CD4-positive, alpha-beta T cell treated with Interleukin-4 for 4 hours (primary cell): ENCODE measurements around the gene GNAQ.
"Not testable (repeated sequence)": the region's sequence is repeated elsewhere in the genome, so short reads cannot be mapped to it uniquely, and the experiment has no call there.

Source experiments
- DNase-seq: peaks from one replicate; pipeline ENCODE4 v3.0.0-alpha.2; 2020

Gene GNAQ

GRCh38 chr9:77871483-77871882, 160.1 kb downstream of the GNAQ start:
- no peak for DNase-seq

GRCh38 chr9:77866878-77867277, 164.7 kb downstream of the GNAQ start:
- DNase-seq = no peak

- DNase-seq = no peak
These were observed 166.1 kb downstream of the GNAQ start for GRCh38 chr9:77865385-77866047.

- peak; percentile 10 for DNase-seq
These were observed 167.3 kb downstream of the GNAQ start for GRCh38 chr9:77864211-77864889.

DNA sequence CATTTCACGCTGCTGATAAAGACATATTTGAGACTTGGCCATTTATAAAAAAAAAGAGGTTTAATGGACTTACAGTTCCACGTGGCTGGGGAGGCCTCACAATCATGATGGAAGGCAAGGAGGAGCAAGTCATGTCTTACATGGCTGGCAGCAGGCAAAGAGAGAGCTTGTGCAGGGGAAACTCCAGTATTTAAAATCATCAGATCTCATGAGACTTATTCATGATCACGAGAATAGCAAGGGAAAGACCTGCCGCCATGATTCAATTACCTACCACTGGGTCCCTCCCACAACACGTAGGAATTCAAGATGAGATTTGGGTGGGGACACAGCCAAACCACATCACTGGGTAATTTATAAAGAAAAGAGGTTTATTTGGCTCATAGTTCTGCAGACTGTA, 168.0 kb downstream of the GNAQ start:
- DNase-seq = not testable (repeated sequence)

DNA sequence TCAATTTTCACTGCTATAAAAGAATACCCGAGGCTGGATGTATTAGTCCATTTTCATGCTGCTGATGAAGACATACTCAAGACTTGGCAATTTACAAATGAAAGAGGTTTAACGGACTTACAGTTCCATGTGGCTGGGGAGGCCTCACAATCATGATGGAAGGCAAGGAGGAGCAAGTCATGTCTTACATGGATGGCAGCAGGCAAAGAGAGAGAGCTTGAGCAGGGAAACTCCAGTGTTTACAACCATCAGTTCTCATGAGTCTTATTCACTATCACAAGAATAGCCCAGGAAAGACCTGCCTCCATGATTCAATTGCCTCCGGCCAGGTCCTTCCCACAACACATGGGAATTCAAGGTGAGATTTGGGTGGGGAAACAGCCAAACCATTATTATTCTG, 170.7 kb downstream of the GNAQ start:
- DNase-seq = not testable (repeated sequence)

- no peak for DNase-seq
These were observed 173.9 kb downstream of the GNAQ start for GRCh38 chr9:77857513-77858259.

DNA sequence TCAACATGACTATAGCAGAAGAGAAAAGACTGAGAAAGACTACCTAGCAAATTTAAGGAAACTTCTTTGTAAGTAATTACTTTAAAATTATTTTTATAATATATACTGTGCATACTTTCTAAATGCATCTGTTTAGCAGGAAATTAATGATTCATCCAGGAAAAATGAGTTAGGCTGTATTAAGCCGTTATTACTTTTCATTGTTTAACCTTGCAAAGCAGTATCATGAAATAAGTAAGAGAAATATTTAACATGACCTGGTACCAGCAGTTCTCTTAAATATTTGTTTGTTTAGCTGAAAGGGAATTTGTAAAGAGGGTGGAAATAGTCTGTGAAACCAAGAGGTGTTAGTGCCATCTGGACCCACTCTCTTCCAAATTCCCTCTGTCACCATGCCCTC, 175.0 kb downstream of the GNAQ start:
- DNase-seq = no peak

DNA sequence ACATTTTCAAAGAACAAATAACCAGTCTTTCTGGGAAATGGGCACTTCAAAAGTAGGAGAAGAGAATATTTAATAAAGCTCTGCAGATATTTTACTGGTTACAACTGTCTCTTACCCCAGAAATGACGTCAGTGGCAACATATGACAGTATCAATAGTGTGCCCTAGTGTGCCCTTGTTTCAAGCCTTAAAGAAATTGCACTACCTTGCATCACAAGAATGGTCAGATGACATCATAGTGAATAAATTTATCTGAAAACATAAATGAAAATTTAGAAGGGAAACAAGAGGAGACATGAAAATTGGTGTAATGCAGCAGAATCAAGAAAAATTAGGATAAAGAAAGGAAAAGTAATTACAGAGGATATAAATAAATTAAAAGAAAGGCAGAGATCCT, 176.7 kb downstream of the GNAQ start:
- DNase-seq = no peak

GRCh38 chr9:77854258-77854915, 177.2 kb downstream of the GNAQ start:
- DNase-seq = no peak

DNA sequence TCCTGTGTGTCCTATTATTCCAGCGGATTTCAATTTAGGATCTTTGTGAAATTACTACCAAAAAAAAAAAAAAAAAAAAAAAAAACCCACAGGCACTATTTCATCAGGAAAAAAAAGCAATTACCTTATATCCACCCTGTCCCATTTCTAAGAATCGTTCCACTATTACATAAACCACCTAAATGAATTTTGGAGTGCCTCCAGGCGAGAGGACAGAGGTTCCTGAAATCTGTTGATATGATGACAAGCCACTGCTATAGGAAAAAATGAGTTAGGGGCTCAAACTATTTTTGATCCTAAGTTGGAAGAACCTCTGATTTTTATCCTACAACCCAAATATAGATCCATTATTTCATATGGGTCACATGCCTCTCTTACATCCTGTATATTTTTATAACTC, 177.9 kb downstream of the GNAQ start:
- no peak for DNase-seq

DNA sequence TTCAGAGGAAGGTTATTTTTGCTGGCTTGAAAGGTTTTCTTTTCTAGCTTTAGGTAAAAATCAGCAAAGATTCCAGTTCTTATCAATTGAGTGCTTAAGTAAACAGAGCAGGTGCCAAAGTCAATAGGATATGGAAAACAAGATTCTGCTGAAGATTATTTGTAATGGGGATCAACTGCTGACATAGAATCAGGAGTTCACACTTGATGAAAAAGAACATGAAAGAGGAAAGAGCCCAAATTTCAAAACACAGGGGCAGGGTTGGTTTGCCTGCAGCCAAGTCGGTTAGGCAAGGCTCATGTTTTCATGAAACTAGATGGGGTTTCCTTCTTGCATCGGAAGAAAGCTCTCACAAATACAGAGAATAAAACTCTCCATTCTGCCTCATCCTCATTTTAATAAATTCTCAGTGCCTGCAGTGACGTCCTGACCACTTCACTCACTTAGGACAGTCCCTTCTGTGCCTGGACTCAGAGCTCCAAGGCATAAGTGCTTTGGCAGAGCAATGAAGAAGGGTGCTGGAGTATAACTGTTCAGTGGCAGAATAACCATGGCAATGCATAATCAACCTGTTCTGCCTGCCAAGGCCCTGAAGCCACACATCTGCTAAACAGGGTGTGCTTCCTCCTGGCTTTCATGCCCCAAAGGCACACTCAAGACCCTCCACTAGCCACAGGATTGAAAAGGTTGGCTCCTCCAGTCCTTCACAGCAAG, 179.6 kb downstream of the GNAQ start:
- no peak for DNase-seq

DNA sequence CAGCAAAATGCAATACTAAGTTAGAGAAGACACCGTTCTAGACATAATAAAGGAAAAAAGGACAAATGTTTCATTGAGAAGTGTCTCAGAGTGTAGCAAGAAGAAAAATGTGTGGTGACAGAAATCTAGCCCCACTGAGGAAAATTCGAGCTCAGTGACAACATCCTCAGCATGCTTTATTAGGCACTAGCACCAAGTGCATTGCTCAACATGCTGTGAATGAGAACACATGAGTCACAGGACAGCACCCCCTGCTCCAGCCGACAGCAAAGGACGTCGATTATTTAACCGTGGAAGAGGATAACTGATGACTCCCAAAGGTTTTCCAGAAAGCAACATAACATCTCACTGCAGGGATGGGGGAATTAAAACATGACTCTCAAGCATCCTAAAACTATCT, 182.7 kb downstream of the GNAQ start:
- DNase-seq = no peak

- no peak for DNase-seq
These were observed 183.2 kb downstream of the GNAQ start for GRCh38 chr9:77848404-77848803.

DNA sequence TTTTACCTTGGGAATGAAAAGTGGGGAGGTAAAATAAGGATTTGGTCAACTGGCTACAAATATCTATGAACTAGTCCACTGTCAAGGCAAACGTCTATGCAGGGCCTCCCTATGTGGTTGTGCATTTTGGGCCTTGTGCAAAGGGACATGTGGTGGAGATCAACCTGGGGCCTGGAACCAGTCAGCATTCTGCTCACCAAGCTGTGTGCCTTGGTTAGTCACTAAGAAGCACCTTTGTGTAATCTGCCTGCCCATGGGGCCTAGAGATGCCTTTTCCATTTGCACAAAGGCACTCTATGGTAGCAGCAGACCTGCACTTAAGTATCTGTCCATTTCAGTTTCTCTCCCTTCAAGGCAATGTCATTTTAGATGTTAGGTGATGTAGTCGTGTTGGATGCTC, 184.0 kb downstream of the GNAQ start:
- no peak for DNase-seq

DNA sequence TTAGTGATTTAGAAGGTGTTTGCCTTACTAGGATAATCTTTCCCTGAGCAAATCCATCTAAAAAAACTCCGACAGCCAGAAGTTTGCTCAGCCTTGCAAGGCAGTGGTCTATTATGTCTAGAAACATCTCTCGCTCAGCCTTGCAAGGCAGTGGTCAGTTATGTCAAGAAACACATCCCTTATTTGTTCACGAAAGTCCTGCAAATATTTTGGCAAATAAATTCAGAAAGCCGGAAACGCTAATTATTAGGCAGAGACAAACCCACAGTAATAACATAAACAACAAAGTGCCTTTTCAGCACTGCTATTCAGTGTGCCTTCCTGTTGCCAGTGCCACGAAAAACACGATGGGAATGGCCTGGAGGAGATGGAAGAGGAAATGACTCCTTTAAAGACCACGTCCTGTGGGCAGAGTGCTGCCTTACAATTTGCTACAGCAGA, 184.5 kb downstream of the GNAQ start:
- DNase-seq = no peak

- DNase-seq = no peak
These were observed 187.2 kb downstream of the GNAQ start for GRCh38 chr9:77844415-77844814.

DNA sequence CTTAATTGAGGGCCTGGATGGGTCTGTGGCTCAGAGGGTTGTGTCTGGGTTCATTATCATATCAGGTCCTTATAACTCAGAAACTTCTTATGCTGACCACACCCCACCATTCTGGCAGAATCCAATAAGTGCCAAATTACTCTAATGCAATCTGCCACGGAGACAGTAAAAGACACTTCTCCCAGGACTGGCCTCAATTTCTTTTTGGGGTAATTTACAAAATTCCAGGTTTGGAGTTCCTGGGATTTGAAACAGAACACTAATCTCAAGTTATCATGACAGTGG, 187.8 kb downstream of the GNAQ start:
- no peak for DNase-seq

GRCh38 chr9:77843076-77843870, 188.3 kb downstream of the GNAQ start:
- DNase-seq = no peak

DNA sequence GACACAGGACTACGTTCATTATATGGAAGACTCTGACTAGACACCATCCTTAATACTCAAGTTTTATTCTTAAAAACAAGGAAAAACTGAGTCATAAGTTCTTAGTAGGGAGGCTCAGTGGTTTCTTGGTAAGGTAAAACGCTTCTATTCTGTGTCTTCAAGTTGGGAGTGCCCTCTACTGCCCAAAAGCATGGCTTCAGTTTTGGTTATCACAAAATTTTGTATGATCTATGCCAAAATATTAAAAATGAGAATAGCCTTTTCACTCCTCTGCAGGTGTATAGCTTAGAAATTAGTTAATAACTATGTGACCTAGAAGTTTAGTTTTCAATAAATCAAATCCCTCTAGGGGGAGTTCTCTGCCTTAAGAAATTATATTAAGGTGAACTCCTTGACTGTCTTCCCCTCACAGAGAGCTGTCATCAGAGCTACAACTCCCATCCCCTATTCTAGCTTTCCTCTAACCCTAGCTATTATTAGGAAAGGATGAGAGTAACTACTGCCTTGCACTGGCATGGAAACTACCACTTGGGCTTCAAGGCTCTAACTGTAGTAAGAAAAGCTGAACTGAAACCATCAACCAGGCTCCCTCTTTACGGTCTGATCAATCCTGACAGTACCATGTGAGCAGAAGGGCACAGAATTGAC, 189.7 kb downstream of the GNAQ start:
- no peak for DNase-seq

DNA sequence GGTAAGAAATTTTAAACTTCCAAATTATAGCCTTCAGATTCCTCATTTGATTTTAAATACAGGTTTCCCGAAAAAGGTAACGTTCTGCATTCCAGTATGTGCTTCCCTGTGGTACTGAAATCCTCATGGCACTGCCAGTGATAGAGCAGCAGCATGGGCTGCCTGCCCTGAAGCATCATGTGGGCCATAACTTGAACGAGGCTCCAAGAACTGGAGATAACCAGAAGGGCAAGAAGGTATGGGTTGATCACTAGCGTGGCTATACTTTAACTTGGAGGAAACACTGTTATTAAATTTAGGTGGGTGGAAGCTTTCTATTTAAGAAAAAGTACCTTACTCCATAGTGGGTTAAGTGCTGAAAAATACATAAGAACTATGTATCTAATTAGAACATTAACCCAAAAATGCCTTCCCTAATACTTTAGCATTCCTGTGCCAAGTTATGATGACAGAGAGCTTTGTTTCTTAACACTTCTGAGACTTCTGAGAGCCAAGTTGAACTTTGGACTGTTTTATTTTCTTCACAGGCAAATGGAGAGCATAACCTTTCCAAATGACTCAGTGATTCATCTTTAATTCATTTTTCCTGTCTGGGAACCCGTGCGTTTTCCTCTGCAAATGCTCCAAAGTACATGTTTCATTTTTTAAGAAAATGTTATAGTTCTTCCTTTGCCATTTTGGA, 192.0 kb downstream of the GNAQ start:
- DNase-seq = no peak
